ENCODE data around the gene MCF2L. TPM values are rescaled to one million over a fixed set of nuclear protein-coding genes. Genes with fewer than 3 reads are reported as not detected.

The MCF2L gene
- total and polyA plus RNA-seq, 5 donors from 2014 or later: 0.34 to 22.2 (median 1.3) TPM

- Mint-ChIP-seq H3K36me3 (peaks cover 8% of the 10 kb centered on the region), H3K4me1 (peaks cover 0 to 5% (median 2%) of the 10 kb centered on the region in 4 donors), H3K9me3 (peaks cover 0 to 2% (median 0%) of the 10 kb centered on the region in 7 donors), H3K27ac (no peak overlapping the region), H3K27me3 (no peaks in the 10 kb centered on the region), H3K4me3 (no peak overlapping the region)
- no peaks in the 10 kb centered on the region for H3K9me3 ChIP-seq (ENCODE audit: control insufficient read depth in 2 of 2, low read length in 2 of 2)
- no peaks in the 10 kb centered on the region for H3K36me3 ChIP-seq (ENCODE audit: control insufficient read depth, insufficient read depth, low read length)
- ATAC-seq (ENCODE audit: low read depth in 2 of 2) (no peak), DNase-seq (no peak)
- no peaks in the 10 kb centered on the region for H3K4me1 ChIP-seq (ENCODE audit: control insufficient read depth, insufficient read depth, low read length, poor library complexity, severe bottlenecking)
- H3K27ac ChIP-seq (ENCODE audit: insufficient read depth, low read length, poor library complexity, severe bottlenecking): no peak overlapping the region
- H3K27me3 ChIP-seq (ENCODE audit: control insufficient read depth, insufficient read depth, low read length): no peaks in the 10 kb centered on the region
- H3K4me3 ChIP-seq (ENCODE audit: low read depth, low read length): no peak overlapping the region
Measured at GRCh38 chr13:113013878-113014751, 45.1 kb downstream of the MCF2L start.

- no peak overlapping the region for H3K4me3 Mint-ChIP-seq
- no peak for DNase-seq
Measured at GRCh38 chr13:113014752-113015745, 46.0 kb downstream of the MCF2L start.

GRCh38 chr13:113015826-113016525, 47.0 kb downstream of the MCF2L start:
- Histone ChIP-seq H3K27ac (ENCODE audit: insufficient read depth, low read length, poor library complexity, severe bottlenecking) (no peak overlapping the region), H3K9me3 (ENCODE audit: control insufficient read depth in 2 of 2, low read length in 2 of 2) (no peaks in the 10 kb centered on the region), H3K4me3 (ENCODE audit: low read depth, low read length) (no peak overlapping the region), H3K4me1 (ENCODE audit: control insufficient read depth, insufficient read depth, low read length, poor library complexity, severe bottlenecking) (no peaks in the 10 kb centered on the region), H3K27me3 (ENCODE audit: control insufficient read depth, insufficient read depth, low read length) (no peaks in the 10 kb centered on the region), H3K36me3 (ENCODE audit: control insufficient read depth, insufficient read depth, low read length) (no peaks in the 10 kb centered on the region)
- ATAC-seq (ENCODE audit: low read depth in 2 of 2) (no peak), DNase-seq (no peak)
- H3K4me3 Mint-ChIP-seq: no peak overlapping the region
- H3K9me3 Mint-ChIP-seq: peaks cover 0 to 2% (median 0%) of the 10 kb centered on the region in 7 donors
- peaks cover 8% of the 10 kb centered on the region for H3K36me3 Mint-ChIP-seq
- H3K4me1 Mint-ChIP-seq: peaks cover 0 to 7% (median 1%) of the 10 kb centered on the region in 4 donors
- no peak overlapping the region for H3K27ac Mint-ChIP-seq
- no peaks in the 10 kb centered on the region for H3K27me3 Mint-ChIP-seq

More at GRCh38 chr13:113014752-113015745, 46.0 kb downstream of the MCF2L start:
- no peaks in the 10 kb centered on the region for H3K27me3 ChIP-seq (ENCODE audit: control insufficient read depth, insufficient read depth, low read length)
- Mint-ChIP-seq H3K36me3 (peaks cover 8% of the 10 kb centered on the region), H3K27me3 (no peaks in the 10 kb centered on the region), H3K27ac (no peak overlapping the region), H3K4me1 (peaks cover 0 to 5% (median 2%) of the 10 kb centered on the region in 4 donors), H3K9me3 (peaks cover 0 to 2% (median 0%) of the 10 kb centered on the region in 7 donors)
- no peak overlapping the region for H3K27ac ChIP-seq (ENCODE audit: insufficient read depth, low read length, poor library complexity, severe bottlenecking)
- no peaks in the 10 kb centered on the region for H3K4me1 ChIP-seq (ENCODE audit: control insufficient read depth, insufficient read depth, low read length, poor library complexity, severe bottlenecking)
- no peaks in the 10 kb centered on the region for H3K36me3 ChIP-seq (ENCODE audit: control insufficient read depth, insufficient read depth, low read length)
- no peak overlapping the region for H3K4me3 ChIP-seq (ENCODE audit: low read depth, low read length)
- no peaks in the 10 kb centered on the region for H3K9me3 ChIP-seq (ENCODE audit: control insufficient read depth in 2 of 2, low read length in 2 of 2)
- ATAC-seq (ENCODE audit: low read depth in 2 of 2): no peak

- ATAC-seq (ENCODE audit: low read depth in 2 of 2): no peak
- H3K9me3 Mint-ChIP-seq: no peaks in the 10 kb centered on the region
- DNase-seq: no peak
Measured at GRCh38 chr13:113016526-113017295, 47.7 kb downstream of the MCF2L start.

GRCh38 chr13:113017506-113018215, 48.6 kb downstream of the MCF2L start:
- Histone ChIP-seq H3K36me3 (ENCODE audit: control insufficient read depth, insufficient read depth, low read length) (no peaks in the 10 kb centered on the region), H3K27me3 (ENCODE audit: control insufficient read depth, insufficient read depth, low read length) (no peaks in the 10 kb centered on the region), H3K9me3 (ENCODE audit: control insufficient read depth in 2 of 2, low read length in 2 of 2) (no peaks in the 10 kb centered on the region), H3K4me3 (ENCODE audit: low read depth, low read length) (no peak overlapping the region), H3K4me1 (ENCODE audit: control insufficient read depth, insufficient read depth, low read length, poor library complexity, severe bottlenecking) (no peaks in the 10 kb centered on the region), H3K27ac (ENCODE audit: insufficient read depth, low read length, poor library complexity, severe bottlenecking) (no peak overlapping the region)
- H3K27me3 Mint-ChIP-seq: no peaks in the 10 kb centered on the region
- peaks cover 8% of the 10 kb centered on the region for H3K36me3 Mint-ChIP-seq
- H3K9me3 Mint-ChIP-seq: no peaks in the 10 kb centered on the region
- no peak for ATAC-seq (ENCODE audit: low read depth in 2 of 2)
- H3K4me1 Mint-ChIP-seq: peaks cover 0 to 4% (median 0%) of the 10 kb centered on the region in 4 donors
- no peak overlapping the region for H3K27ac Mint-ChIP-seq
- H3K4me3 Mint-ChIP-seq: no peak overlapping the region
- DNase-seq: no peak

More at GRCh38 chr13:113016526-113017295, 47.7 kb downstream of the MCF2L start:
- Histone ChIP-seq H3K4me1 (ENCODE audit: control insufficient read depth, insufficient read depth, low read length, poor library complexity, severe bottlenecking) (no peaks in the 10 kb centered on the region), H3K4me3 (ENCODE audit: low read depth, low read length) (no peak overlapping the region), H3K36me3 (ENCODE audit: control insufficient read depth, insufficient read depth, low read length) (no peaks in the 10 kb centered on the region), H3K9me3 (ENCODE audit: control insufficient read depth in 2 of 2, low read length in 2 of 2) (no peaks in the 10 kb centered on the region), H3K27me3 (ENCODE audit: control insufficient read depth, insufficient read depth, low read length) (no peaks in the 10 kb centered on the region), H3K27ac (ENCODE audit: insufficient read depth, low read length, poor library complexity, severe bottlenecking) (no peak overlapping the region)
- H3K27me3 Mint-ChIP-seq: no peaks in the 10 kb centered on the region
- no peak overlapping the region for H3K4me3 Mint-ChIP-seq
- H3K27ac Mint-ChIP-seq: no peak overlapping the region
- H3K4me1 Mint-ChIP-seq: peaks cover 0 to 4% (median 0%) of the 10 kb centered on the region in 4 donors
- peaks cover 8% of the 10 kb centered on the region for H3K36me3 Mint-ChIP-seq

GRCh38 chr13:113018676-113019465, 49.9 kb downstream of the MCF2L start:
- no peaks in the 10 kb centered on the region for H3K27me3 ChIP-seq (ENCODE audit: control insufficient read depth, insufficient read depth, low read length)
- no peaks in the 10 kb centered on the region for H3K4me1 ChIP-seq (ENCODE audit: control insufficient read depth, insufficient read depth, low read length, poor library complexity, severe bottlenecking)
- DNase-seq: no peak
- Mint-ChIP-seq H3K36me3 (peaks cover 8% of the 10 kb centered on the region), H3K27ac (no peak overlapping the region), H3K4me3 (no peak overlapping the region), H3K9me3 (no peaks in the 10 kb centered on the region), H3K4me1 (peaks cover 0 to 4% (median 0%) of the 10 kb centered on the region in 4 donors), H3K27me3 (no peaks in the 10 kb centered on the region)
- H3K36me3 ChIP-seq (ENCODE audit: control insufficient read depth, insufficient read depth, low read length): no peaks in the 10 kb centered on the region
- H3K27ac ChIP-seq (ENCODE audit: insufficient read depth, low read length, poor library complexity, severe bottlenecking): no peak overlapping the region
- no peak for ATAC-seq (ENCODE audit: low read depth in 2 of 2)
- no peak overlapping the region for H3K4me3 ChIP-seq (ENCODE audit: low read depth, low read length)
- no peaks in the 10 kb centered on the region for H3K9me3 ChIP-seq (ENCODE audit: control insufficient read depth in 2 of 2, low read length in 2 of 2)
